Naive B cell (primary cell): ENCODE results near the gene NBEAL2. TPM values are rescaled to one million over a fixed set of nuclear protein-coding genes. Genes with fewer than 3 reads are reported as not detected.

Experiments
- ATAC-seq, 2 donors: fragments of 150-1000 bp; cut with Tn5 transposase; 2 replicates each; pipeline ENCODE4 v1.10.0; 2021; ENCODE audit warnings: low read depth in 2 of 2, mild to moderate bottlenecking in 2 of 2, moderate library complexity in 2 of 2
- DNase-seq: peaks from one replicate; pipeline ENCODE4 v3.0.0; 2022
- H3K27ac Mint-ChIP-seq, 6 donors: one replicate each; pipeline ENCODE4 v1.8.0; 2020 to 2022; ENCODE audit warnings: mild to moderate bottlenecking in 6 of 6, mixed read lengths in 6 of 6, moderate library complexity in 5 of 6, inconsistent platforms in 2 of 6
- H3K27me3 Mint-ChIP-seq, 3 donors: one replicate each; pipeline ENCODE4 v1.8.0; 2021 to 2022; ENCODE audit warnings: mixed read lengths in 3 of 3, mild to moderate bottlenecking in 1 of 3
- H3K36me3 Mint-ChIP-seq, 2 donors: one replicate each; pipeline ENCODE4 v1.8.0; 2020 to 2022; ENCODE audit warnings: mixed read lengths in 2 of 2, inconsistent platforms in 1 of 2, mild to moderate bottlenecking in 1 of 2
- H3K4me1 Mint-ChIP-seq, 3 donors: one replicate each; pipeline ENCODE4 v1.8.0; 2020 to 2022; ENCODE audit warnings: mixed read lengths in 3 of 3, inconsistent platforms in 1 of 3, mild to moderate bottlenecking in 1 of 3, moderate library complexity in 1 of 3
- H3K4me3 Mint-ChIP-seq, 8 donors: one replicate each; pipeline ENCODE4 v1.8.0; 2020 to 2022; ENCODE audit warnings: mild to moderate bottlenecking in 8 of 8, mixed read lengths in 8 of 8, moderate library complexity in 8 of 8, inconsistent platforms in 2 of 8
- H3K9me3 Mint-ChIP-seq, 7 donors: one replicate each; pipeline ENCODE4 v1.8.0; 2020 to 2022; ENCODE audit warnings: mixed read lengths in 7 of 7, mild to moderate bottlenecking in 5 of 7, inconsistent platforms in 2 of 7, moderate library complexity in 1 of 7
- polyA plus RNA-seq, 6 donors: library from polyadenylated mRNA; unstranded; fragments of 300-500 nt; fragmentation: Illumina TruSeq; gene quantifications; one replicate each; pipeline ENCODE4 v1.2.3, GENCODE V29; 2021; ENCODE audit warnings: low read depth in 6 of 6

Gene NBEAL2
- polyA plus RNA-seq, 6 donors from 2014 or later = 0.34 to 2.2 (median 1.5) TPM; not detected in 1

DNA sequence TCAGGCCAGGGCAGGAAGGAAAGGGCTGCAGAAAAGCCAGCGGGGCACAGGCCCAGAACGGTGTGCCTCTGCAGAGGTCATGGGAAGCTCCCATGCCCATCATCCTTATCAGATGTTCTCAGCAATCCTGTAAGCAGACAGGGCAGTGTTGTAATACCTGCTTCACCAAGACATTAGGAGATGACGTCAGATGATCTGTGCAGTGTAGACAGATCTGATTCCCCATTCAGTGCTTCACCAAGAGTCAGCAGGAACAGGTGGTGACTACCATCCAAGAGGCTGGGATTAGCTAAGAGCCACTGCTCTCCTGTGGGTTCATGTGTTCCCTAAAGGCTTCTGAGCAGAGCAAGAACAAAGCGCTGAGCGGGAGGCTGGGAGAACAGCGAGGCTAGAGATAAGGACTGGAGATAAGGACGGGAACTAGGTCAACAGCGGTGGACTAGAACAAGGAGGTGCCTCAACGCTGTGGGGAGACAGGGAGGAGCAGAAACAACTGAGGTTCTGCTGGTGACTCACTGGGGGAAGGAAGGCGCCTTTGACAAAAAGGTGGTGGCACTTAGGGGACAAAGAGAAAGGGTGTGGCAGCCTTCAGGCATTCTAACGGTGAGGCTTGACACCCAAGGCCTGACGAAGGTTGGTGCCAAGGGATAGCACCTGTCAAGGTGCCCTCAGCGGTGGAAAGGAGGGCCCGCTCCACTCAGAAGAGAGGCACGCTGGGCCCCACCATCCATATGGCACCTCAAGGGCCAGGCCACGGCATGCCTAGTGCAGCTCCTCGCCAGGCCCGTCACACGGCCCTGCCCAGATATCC is 31.3 kb upstream of the NBEAL2 start:
- DNase-seq = no peak
- Mint-ChIP-seq H3K36me3 (peaks cover 8 to 10% of the 10 kb centered on the region in 2 donors), H3K9me3 (peaks cover 0 to 1% (median 0%) of the 10 kb centered on the region in 7 donors), H3K27me3 (no peaks in the 10 kb centered on the region), H3K27ac (peak overlapping the region; percentile 77 to 95 (median 91)), H3K4me1 (peaks cover 75 to 92% (median 86%) of the 10 kb centered on the region in 3 donors), H3K4me3 (peak overlapping the region in 6 of 8 donors; percentile 44 to 89 (median 63))
- no peak for ATAC-seq

DNA sequence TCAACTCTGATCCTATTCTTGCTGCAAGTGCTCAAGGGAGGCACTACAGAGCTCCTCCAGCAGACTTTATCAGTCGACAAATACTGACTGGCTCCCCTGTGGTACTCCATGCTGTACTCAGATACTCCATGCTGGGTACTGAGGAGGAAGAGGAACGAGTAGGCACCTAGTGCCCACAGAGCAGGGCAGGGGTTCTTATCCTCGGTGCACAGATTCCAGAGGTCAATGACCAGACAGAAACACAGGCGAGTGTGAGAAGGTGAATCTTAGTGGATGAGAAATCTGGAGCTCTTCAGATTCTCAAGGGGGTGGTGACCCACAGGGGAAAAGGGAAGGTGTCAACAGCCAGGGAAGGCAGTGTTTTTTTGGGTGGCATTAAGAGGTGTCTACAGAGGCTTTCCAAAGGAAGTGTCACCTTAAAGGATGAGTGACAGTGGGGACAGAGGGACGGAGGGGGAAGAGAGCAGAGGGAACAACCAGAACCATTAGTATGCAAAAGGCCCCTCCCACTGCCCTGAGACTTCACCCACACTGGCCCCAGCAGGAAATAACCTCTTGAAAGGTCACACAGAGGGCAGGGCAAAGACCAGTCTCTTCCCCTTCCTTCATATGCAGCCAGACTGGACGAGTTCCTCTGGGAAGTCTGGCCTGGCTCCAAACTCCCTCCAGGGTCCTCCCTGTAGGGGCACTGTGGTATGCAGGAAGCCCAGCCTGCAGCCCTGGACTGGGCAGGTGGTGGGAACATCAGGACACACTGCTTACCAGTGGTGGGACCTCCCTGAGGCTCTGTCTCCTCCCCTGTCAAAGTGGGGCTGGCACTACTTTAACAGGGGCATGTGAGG is 30.4 kb upstream of the NBEAL2 start:
- peak overlapping the region in 7 of 8 donors; percentile 30 to 89 (median 71) for H3K4me3 Mint-ChIP-seq
- peak overlapping the region; percentile 77 to 96 (median 89) for H3K27ac Mint-ChIP-seq
- no peaks in the 10 kb centered on the region for H3K27me3 Mint-ChIP-seq
- H3K4me1 Mint-ChIP-seq = peaks cover 81 to 95% (median 88%) of the 10 kb centered on the region in 3 donors
- peaks cover 0 to 1% (median 0%) of the 10 kb centered on the region in 7 donors for H3K9me3 Mint-ChIP-seq
- peaks cover 8 to 10% of the 10 kb centered on the region in 2 donors for H3K36me3 Mint-ChIP-seq
- DNase-seq (no peak), ATAC-seq (no peak)

DNA sequence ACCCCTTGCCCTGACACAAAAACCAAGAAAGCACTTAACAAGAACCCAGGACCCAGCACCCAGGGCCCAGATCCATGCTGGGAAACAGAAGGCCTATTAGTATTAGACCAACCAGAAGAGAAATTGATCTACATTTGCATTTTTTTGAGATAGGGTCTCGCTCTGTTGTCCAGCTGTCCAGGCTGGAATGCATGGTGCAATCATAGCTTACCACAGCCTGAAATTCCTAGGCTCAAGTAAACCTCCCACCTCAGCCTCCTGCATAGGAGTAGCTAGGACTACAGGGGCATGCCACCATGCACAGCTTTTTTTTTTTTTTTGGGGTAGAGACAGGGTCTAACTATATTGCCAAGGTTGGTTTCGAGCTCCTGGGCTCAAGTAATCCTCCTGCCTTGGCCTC is 29.3 kb upstream of the NBEAL2 start:
- Mint-ChIP-seq H3K27me3 (no peaks in the 10 kb centered on the region), H3K4me1 (peaks cover 77 to 97% (median 87%) of the 10 kb centered on the region in 3 donors), H3K4me3 (peak overlapping the region in 6 of 8 donors; percentile 10 to 79 (median 36)), H3K27ac (peak overlapping the region in 4 of 6 donors; percentile 42 to 85 (median 62)), H3K36me3 (peaks cover 8 to 10% of the 10 kb centered on the region in 2 donors), H3K9me3 (peaks cover 0 to 1% (median 0%) of the 10 kb centered on the region in 7 donors)
- no peak for ATAC-seq
- DNase-seq = no peak

DNA sequence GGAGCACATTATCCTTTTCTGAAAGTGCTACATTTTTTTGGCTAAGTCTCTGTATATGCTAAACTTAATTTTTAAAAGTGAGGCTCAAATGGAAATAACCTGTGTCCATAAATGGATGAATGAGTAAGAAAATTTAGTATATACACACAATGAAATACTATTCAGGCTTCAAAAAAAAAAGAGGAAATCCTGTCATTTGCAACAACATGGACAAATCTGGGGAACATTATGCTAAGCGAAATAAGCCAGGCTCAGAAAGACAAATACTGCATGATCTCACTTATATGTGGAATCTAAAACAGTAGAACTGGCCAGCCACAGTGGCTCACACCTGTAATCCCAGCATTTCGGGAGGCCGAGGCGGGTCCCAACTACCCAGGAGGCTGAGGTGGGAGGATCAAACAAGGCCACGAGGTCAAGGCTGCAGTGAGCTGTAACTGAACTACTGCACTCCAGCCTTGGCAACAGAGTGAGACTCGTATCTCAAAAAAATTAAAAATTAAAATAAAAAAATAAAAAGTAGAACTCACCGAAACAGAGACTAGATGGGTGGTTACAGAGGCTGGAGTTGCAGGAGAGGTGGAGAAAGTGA is 28.7 kb upstream of the NBEAL2 start:
- no peak overlapping the region for H3K27ac Mint-ChIP-seq
- H3K9me3 Mint-ChIP-seq = peaks cover 0 to 1% (median 0%) of the 10 kb centered on the region in 7 donors
- ATAC-seq = no peak
- no peaks in the 10 kb centered on the region for H3K27me3 Mint-ChIP-seq
- H3K4me1 Mint-ChIP-seq = peaks cover 79 to 97% (median 87%) of the 10 kb centered on the region in 3 donors
- DNase-seq = no peak
- H3K4me3 Mint-ChIP-seq = no peak overlapping the region
- H3K36me3 Mint-ChIP-seq = peaks cover 7 to 10% of the 10 kb centered on the region in 2 donors

DNA sequence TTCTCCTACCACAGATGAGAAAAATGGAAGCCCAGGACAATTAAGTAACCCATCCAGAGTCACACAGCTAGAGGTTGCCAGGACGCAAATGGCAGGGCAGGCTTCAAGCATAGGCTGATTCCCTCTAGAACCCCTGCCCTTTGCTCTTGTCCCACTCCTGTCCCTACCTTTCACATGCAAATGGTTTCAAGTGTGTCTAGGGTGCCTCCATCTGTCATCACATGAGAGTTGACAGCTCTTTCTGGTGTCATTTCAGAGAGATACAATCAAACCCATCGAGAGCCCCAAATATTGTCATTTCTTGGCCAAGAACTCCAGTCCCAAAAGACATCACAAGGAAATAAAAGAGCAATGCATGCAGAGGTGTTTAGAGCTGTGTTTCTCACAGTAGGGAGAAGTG is 26.7 kb upstream of the NBEAL2 start:
- ATAC-seq (no peak), DNase-seq (no peak)
- peaks cover 0 to 1% of the 10 kb centered on the region in 2 donors for H3K36me3 Mint-ChIP-seq
- peaks cover 0 to 1% (median 0%) of the 10 kb centered on the region in 7 donors for H3K9me3 Mint-ChIP-seq
- peak overlapping the region in 7 of 8 donors; percentile 45 to 88 (median 68) for H3K4me3 Mint-ChIP-seq
- no peaks in the 10 kb centered on the region for H3K27me3 Mint-ChIP-seq
- peak overlapping the region; percentile 76 to 92 (median 86) for H3K27ac Mint-ChIP-seq
- peaks cover 68 to 96% (median 82%) of the 10 kb centered on the region in 3 donors for H3K4me1 Mint-ChIP-seq

DNA sequence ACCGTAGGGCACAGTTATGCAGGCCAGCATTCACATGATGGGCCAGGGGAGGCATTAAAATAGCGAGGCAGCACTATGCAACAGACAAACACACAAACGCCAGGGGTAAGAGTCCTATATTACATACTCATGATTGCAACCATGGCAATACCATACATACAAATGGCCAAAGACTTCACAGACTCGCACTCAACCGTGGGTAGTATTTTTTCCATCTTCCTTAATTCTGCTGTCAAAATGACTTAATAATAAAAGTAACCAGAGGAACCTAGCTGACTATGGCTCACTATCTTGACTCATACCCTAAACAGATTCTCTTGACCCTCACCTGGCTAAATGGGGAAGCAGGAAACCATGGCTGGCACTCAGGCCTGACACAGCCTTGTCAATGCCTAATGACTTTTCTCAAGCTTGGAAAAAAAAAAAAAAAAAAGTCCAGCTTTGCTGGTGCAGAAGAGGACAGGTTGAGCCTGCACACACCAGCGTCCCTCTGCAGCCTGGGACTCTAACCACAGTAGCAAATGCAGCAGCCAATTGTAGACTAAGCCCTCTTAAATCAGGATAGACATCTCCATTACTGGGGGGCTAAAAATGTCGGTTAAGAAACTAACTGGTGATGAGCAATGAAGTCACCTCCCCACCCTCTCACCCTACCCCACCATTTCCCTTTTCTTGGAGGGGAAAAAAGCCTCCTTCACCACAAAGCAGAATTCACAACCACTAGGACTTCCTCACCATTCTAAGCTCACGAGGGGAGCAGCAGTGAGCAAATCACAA is 26.0 kb upstream of the NBEAL2 start:
- H3K36me3 Mint-ChIP-seq = no peaks in the 10 kb centered on the region
- H3K9me3 Mint-ChIP-seq = peaks cover 0 to 1% (median 0%) of the 10 kb centered on the region in 7 donors
- H3K4me3 Mint-ChIP-seq = peak overlapping the region; percentile 37 to 88 (median 62)
- peaks cover 67 to 96% (median 80%) of the 10 kb centered on the region in 3 donors for H3K4me1 Mint-ChIP-seq
- peak; percentile 43 for DNase-seq
- H3K27me3 Mint-ChIP-seq = no peaks in the 10 kb centered on the region
- H3K27ac Mint-ChIP-seq = peak overlapping the region; percentile 76 to 92 (median 88)
- peak; percentile 80 to 82 for ATAC-seq

DNA sequence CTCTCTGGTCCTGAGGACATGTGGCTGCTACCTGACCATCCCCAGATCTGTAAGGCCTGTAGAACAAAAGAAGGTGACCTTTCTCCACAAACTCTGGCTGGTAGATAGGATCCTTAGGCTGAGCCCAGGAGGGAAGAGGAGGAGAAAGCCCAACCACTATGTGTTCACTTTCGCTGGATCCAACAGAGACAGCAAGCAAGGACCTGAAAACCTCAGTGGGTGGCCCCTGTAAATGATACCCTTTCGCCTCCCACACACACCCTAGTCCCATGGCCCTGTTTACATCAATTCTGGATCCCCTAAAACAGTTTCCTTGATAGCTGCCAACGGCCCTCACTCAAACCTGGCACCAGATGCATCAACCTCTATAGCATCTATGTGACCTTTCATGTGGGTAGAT is 25.3 kb upstream of the NBEAL2 start:
- Mint-ChIP-seq H3K4me1 (peaks cover 68 to 96% (median 80%) of the 10 kb centered on the region in 3 donors), H3K27ac (peak overlapping the region; percentile 20 to 90 (median 84)), H3K4me3 (peak overlapping the region in 7 of 8 donors; percentile 48 to 88 (median 72)), H3K27me3 (no peaks in the 10 kb centered on the region), H3K36me3 (no peaks in the 10 kb centered on the region), H3K9me3 (peaks cover 0 to 1% (median 0%) of the 10 kb centered on the region in 7 donors)
- no peak for ATAC-seq
- no peak for DNase-seq

DNA sequence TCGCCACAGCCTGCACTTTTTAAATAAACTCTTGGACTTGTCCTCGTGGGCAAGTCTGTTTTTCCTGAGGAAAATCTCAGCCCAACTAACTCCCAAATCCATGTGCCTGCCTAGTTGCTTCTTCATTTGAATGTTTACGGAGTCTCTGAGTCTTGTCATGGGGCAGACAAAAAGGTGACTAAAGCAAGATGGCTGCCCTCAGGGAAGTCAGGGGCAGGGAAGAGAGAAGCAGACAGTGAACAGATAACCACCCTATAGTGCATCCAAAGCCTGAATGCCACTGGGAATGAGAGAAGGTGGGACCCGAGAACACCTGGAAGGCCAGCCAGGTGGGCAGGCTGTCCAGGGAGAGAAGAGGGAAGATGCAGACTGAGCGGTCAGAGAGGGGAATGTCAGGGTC is 24.3 kb upstream of the NBEAL2 start:
- peak overlapping the region in 5 of 6 donors; percentile 12 to 87 (median 79) for H3K27ac Mint-ChIP-seq
- H3K9me3 Mint-ChIP-seq = peaks cover 0 to 1% (median 0%) of the 10 kb centered on the region in 7 donors
- H3K36me3 Mint-ChIP-seq = no peaks in the 10 kb centered on the region
- H3K27me3 Mint-ChIP-seq = no peaks in the 10 kb centered on the region
- H3K4me3 Mint-ChIP-seq = peak overlapping the region in 3 of 8 donors; percentile 39 to 76 (median 56)
- ATAC-seq = no peak
- peaks cover 71 to 96% (median 80%) of the 10 kb centered on the region in 3 donors for H3K4me1 Mint-ChIP-seq
- no peak for DNase-seq

DNA sequence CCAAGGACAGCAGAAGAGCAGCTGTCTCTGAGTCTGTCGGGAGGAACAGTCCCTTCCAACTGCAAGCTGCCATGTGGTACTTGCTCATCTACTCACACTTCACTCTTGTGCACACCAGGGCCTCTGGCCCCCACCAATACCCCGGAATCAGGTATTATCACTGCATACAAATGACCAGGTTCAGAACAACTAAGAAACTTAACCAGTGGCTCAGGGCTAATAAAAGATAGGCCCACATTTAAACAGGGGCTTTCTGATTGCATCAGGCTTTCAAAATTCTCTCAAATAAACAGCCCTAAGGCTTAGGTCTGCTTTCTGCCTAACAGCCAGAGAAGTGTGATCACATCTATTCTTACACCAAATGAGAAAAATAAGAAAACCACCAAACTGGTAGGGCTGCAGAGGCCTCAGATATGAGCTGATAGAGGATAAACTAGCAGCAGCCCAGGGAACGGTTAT is 23.6 kb upstream of the NBEAL2 start:
- Mint-ChIP-seq H3K36me3 (no peaks in the 10 kb centered on the region), H3K9me3 (peaks cover 0 to 1% (median 0%) of the 10 kb centered on the region in 7 donors), H3K4me1 (peaks cover 77 to 96% (median 84%) of the 10 kb centered on the region in 3 donors)

DNA sequence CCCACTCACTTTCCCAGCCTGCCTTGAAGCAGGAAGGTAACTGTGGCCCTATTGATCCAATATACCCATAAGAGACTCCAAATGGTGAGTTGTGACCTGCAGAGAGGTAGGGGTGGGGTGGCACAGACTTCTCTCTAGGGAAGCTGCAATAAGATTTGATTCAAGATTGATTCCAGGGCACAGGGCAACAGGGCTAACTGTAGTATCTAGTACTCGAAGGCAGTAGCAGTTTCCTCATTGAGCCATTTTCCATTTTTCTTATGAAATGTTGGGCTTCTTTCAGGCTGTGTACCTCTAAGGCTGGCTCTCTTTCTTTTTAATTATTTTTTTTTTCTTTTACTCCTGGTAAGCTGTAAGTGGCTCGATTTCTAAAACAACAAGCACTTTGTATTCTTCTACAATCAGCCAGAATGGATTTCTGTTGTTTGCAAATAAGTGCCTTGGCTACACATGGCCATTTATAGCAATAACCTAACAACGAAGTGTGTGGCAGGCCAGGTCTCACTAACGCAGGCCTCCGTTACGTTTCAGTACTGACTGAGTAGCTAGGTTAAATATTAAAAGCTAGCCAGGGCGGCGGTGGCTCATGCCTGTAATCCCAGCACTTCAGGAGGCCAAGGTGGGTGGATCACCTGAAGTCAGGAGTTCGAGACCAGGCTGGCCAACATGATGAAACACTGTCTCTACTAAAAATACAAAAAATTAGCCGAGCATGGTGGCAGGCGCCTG is 22.2 kb upstream of the NBEAL2 start:
- Mint-ChIP-seq H3K4me3 (peak overlapping the region in 1 of 8 donors; percentile 36), H3K4me1 (peaks cover 78 to 98% (median 91%) of the 10 kb centered on the region in 3 donors), H3K27ac (peak overlapping the region in 4 of 6 donors; percentile 4 to 76 (median 62)), H3K9me3 (no peaks in the 10 kb centered on the region), H3K27me3 (no peaks in the 10 kb centered on the region), H3K36me3 (no peaks in the 10 kb centered on the region)
- ATAC-seq (no peak), DNase-seq (no peak)

More for the DNA sequence above, 23.6 kb upstream of the NBEAL2 start:
- no peak for DNase-seq
- ATAC-seq = no peak
- Mint-ChIP-seq H3K27me3 (no peaks in the 10 kb centered on the region), H3K27ac (peak overlapping the region in 4 of 6 donors; percentile 55 to 87 (median 66)), H3K4me3 (peak overlapping the region in 1 of 8 donors; percentile 39)

DNA sequence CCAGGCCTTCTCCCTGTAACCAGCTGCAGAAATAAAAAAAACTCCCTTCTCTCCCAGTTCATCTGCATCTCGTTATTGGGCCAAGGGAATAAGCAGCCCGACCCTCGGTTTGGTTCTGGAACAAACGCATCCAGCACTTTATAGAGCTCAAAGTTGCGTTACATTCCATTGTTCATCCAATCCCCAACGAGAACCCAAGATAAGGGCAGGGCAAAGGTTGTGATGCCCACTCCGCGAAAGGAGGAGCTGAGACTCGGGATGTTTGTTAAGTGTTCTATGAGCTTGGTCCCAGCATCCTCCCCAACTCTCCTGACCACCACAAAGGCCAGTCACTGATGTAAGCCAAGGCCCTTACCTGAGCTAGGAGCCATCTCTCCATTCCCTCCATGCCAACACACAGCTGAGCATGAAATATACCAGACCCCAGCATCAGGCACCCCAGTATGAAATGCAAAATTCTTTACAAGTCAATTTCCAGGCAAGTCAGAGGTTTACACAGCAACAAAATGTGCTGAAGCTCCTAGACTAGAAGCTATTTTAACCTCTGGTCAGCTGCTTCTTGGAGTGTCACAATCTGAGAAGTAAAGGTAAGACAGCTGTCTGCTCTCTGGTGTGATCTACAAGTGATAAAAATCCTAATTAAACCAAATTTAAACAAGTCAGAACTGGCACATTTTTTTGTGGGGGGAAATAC is 20.9 kb upstream of the NBEAL2 start:
- ATAC-seq = no peak
- Mint-ChIP-seq H3K27me3 (no peaks in the 10 kb centered on the region), H3K27ac (peak overlapping the region in 5 of 6 donors; percentile 10 to 84 (median 62)), H3K4me3 (peak overlapping the region in 6 of 8 donors; percentile 8 to 47 (median 18)), H3K4me1 (peaks cover 72 to 92% (median 84%) of the 10 kb centered on the region in 3 donors), H3K36me3 (peaks cover 5 to 7% of the 10 kb centered on the region in 2 donors), H3K9me3 (no peaks in the 10 kb centered on the region)
- DNase-seq = no peak
